GM12864 (cell line): ENCODE data around the gene ZFPM1.
"Not testable (repeated sequence)": the region's sequence is repeated elsewhere in the genome, so short reads cannot be mapped to it uniquely, and the experiment has no call there.

Experiments
- DNase-seq: peaks from one replicate; pipeline ENCODE4 v3.0.0-alpha.2; 2011; ENCODE audit warnings: low read depth
- H3K4me3 ChIP-seq: 2 replicates; pipeline ENCODE4 v1.5.1; 2011; ENCODE audit warnings: mild to moderate bottlenecking, low read depth, low read length, control low read depth
- TF ChIP-seq, protein P1 (sequence below): IDR thresholded peaks from 2 replicates; pipeline ENCODE4 v1.5.1; 2011; ENCODE audit warnings: low read depth, mild to moderate bottlenecking, moderate library complexity, low read length, control low read depth, inconsistent platforms; ENCODE audit errors: missing control alignments

ZFPM1 gene

DNA sequence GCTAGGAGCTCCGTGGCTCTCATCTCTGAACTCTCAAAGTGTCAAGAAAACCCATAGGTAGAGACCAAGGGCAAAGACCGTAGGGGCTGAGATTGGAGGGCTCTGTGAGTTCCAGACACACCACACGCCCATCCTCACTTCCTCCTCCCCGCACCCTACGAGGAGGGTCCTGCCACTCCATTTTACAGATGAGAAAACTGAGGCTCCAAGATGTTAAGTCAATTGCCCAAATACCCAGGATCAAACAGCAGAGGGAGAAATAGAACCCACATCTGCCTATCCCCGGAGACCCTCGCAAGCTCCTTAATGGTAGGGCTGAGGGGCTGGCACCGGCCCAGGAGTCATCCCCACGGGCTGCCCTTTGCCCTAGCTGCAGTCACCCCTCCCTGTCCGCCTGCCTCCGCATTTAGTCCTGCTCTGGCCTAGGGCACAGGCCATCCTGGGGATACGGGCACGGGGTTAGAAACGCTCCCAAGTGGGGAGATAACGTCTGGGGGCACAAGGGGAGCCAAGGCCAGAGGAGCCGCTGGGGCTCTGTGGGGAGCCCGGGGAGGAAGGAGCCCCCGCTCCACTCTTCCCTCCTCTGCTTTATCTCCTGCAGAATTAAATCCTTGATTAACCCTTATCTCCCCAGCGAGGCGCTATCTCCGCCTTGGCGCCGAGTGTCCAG is 63.0 kb downstream of the ZFPM1 start:
- H3K4me3 ChIP-seq: no peak overlapping the region
- TF ChIP-seq, protein P1, sequence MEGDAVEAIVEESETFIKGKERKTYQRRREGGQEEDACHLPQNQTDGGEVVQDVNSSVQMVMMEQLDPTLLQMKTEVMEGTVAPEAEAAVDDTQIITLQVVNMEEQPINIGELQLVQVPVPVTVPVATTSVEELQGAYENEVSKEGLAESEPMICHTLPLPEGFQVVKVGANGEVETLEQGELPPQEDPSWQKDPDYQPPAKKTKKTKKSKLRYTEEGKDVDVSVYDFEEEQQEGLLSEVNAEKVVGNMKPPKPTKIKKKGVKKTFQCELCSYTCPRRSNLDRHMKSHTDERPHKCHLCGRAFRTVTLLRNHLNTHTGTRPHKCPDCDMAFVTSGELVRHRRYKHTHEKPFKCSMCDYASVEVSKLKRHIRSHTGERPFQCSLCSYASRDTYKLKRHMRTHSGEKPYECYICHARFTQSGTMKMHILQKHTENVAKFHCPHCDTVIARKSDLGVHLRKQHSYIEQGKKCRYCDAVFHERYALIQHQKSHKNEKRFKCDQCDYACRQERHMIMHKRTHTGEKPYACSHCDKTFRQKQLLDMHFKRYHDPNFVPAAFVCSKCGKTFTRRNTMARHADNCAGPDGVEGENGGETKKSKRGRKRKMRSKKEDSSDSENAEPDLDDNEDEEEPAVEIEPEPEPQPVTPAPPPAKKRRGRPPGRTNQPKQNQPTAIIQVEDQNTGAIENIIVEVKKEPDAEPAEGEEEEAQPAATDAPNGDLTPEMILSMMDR: no peak
- no peak for DNase-seq

DNA sequence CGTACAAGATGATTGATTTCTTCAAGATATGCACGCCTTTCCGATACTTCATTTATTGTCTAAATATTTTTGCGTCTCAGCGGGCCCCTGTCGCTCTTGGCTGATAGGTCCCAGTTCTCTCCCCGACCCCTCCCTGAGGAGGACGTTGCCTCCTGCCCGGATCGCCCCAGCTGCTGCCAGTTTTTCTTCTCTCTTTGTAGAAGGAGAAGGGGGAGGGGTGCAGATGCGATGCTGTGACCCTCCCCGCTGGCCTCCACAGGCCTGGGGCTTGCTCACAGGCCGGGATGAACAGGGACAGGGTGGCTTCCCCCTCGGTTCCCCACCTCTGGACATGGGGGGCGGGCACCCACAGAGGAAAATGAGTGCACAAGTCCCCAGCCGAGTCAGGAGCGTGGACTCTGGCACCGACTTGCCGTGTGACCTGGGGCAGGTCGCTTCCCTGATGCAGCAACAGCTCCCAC is 63.6 kb downstream of the ZFPM1 start:
- H3K4me3 ChIP-seq: no peak overlapping the region
- DNase-seq: no peak

DNA sequence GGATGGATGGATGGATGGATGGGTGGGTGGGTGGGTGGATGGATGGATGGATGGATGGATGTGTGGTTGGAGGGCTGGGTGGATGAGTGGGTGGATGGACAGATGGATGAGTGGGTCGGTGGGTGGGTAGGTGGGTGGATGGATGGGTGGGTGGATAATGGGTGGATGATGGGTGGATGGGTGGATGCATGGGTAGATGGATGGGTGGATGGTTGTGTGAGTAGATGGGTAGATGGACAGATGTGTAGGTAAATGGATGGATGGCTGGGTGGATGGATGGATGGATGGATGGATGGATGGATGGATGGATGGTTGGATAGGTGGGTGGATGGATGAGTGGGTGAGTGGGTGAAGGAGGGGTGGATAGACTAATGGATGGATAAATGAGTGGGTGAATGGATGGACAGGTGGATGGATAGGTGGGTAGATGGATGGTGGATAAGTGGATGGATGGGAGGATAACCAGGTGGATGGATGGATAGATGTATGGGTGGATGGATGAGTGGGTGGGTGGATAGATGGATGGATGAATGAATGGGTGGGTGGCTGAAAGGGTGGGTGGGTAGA is 64.2 kb downstream of the ZFPM1 start:
- not testable (repeated sequence) for DNase-seq, H3K4me3 ChIP-seq

More for the DNA sequence above, 63.6 kb downstream of the ZFPM1 start:
- TF ChIP-seq, protein P1: no peak

DNA sequence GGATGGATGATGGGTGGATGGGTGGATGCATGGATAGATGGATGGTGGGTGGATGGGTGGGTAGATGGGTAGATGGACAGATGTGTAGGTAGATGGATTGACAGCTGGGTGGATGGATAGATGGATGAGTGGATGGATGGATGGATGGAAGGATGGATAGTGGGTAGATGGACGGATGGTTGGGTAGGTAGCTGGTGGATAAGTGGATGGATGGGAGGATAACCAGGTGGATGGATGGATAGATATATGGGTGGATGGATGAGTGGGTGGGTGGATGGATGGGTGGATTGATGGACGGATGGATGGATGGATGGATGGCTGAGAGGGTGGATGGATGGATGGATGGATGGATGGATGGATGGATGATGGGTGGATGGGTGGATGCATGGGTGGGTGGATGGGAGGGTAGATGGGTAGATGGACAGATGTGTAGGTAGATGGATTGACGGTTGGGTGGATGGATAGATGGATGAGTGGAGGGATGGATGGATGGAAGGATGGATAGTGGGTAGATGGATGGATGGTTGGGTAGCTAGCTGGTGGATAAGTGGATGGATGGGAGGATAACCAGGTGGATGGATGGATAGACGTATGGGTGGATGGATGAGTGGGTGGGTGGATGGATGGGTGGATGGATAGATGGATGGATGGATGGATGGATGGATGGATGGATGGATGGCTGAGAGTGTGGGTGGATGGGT is 65.5 kb downstream of the ZFPM1 start:
- DNase-seq, H3K4me3 ChIP-seq: not testable (repeated sequence)

DNA sequence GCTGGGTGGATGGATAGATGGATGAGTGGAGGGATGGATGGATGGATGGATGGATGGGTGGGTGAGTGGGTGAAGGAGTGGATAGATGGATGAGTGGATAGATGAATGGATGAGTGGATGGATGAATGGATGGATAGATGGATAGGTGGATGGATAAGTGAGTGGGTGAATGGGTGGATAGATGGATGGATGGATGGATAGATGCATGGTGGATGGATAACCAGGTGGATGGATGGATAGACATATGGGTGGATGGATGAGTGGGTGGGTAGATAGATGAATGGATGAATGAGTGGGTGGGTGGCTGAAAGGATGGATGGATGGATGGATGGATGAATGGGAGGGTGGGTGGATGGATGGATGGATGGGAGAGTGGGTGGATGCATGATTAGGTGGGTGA is 66.2 kb downstream of the ZFPM1 start:
- no peak for DNase-seq
- H3K4me3 ChIP-seq: no peak overlapping the region
- TF ChIP-seq, protein P1: no peak

DNA sequence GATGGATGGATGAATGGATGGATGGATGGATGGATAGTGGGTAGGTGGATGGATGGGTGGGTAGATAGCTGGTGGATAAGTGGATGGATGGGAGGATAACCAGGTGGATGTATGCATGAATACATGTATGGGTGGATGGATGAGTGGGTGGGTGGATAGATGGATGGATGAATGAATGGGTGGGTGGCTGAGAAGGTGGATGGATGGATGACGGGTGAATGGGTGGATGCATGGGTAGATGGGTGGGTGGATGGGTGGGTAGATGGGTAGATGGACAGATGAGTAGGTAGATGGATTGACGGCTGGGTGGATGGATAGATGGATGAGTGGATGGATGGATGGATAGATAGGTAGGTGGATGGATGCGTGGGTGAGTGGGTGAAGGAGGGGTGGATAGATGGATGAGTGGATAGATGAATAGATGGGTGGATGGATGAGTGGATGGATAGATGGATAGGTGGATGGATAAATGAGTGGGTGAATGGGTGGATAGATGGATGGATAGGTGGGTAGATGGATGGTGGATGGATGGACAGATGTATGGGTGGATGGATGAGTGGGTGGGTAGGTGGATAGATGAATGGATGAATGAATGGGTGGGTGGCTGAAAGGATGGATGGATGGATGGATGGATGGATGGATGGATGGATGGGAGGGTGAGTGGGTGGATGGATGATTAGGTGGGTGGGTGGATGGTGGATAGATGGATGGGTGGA is 67.0 kb downstream of the ZFPM1 start:
- no peak for DNase-seq
- TF ChIP-seq, protein P1: no peak
- no peak overlapping the region for H3K4me3 ChIP-seq

DNA sequence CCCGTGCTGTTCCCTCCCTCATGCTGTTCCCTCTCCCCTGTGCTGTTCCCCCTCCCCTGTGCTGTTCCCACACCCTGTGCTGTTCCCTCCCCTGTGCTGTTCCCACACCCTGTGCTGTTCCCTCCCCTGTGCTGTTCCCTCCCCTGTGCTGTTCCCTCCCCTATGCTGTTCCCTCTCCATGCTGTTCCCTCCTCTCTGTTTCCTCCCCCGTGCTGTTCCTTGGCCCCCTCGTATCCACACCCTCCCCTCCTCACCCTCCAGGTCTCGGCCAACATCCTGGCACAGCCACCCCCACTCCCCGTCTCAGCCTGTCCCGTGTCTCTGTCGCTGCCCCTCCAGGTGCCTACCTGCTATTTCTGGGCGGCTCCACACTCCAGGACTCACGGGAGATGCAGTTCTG is 68.6 kb downstream of the ZFPM1 start:
- no peak for DNase-seq
- H3K4me3 ChIP-seq: no peak overlapping the region
- TF ChIP-seq, protein P1: no peak
